ENCODE data around the gene GNPTAB. TPM values are rescaled to one million over a fixed set of nuclear protein-coding genes. Genes with fewer than 3 reads are reported as not detected.
A peak's percentile ranks its signal among the peaks of the same experiment; 100 is the strongest.

Gene GNPTAB
- total and polyA plus RNA-seq, 2 donors (not counting 1 experiment from before 2014, with no cell fraction given), result 10.4 to 79.4 TPM

DNA sequence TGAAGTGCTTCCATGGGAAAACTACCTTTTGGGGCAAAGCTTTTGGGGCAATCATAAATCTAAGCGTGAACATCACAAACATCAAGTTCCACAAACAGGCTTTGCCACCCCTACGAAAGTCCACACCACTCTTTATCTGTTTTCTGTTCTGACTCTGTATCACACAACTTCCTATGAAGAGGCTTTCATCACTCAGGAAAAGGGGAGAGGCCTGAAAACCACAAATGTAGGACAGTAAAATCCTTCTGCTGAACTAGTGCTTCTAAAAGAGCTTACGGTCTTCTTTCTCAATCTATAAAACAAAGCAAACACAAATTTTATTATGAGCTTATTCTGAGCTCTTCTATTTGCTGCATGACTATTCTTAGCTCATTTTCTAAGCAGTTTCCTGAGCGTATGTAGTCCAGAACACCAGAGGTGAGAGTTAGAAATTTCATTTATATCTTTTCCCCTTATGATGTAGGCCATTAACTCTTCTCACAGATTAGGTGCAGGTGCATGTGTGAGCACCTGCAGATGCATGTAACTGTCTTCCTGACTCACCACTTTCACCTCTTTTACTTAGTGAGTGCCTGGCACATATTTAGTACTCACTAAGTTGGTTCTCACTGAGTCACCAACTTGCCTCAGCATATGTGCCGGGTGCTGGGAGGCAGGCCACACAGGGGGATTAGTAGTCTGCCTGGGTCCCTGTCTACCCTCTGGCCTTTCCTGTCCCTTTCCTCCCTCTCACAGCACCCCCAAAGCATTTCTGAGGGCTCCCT, 58.6 kb downstream of the GNPTAB start:
- Mint-ChIP-seq H3K4me3 (no peak overlapping the region), H3K27me3 (no peaks in the 10 kb centered on the region), H3K9me3 (ENCODE audit: insufficient read depth) (no peaks in the 10 kb centered on the region), H3K4me1 (peaks cover 1% of the 10 kb centered on the region), H3K27ac (peak overlapping the region; percentile 57)
- Histone ChIP-seq H3K79me2 (ENCODE audit: control insufficient read depth, insufficient read depth, low read length) (no peaks in the 10 kb centered on the region), H3K36me3 (replicated peaks in 1 of 2; ENCODE audit: control extremely low read depth in 1 of 2, control insufficient read depth in 1 of 2, extremely low read depth in 1 of 2, insufficient read depth in 2 of 2, low read length in 1 of 2) (peaks cover 3 to 12% of the 10 kb centered on the region in 2 experiments), H3K4me3 (ENCODE audit: control extremely low read depth in 1 of 5, extremely low read depth in 1 of 5, insufficient read depth in 1 of 5, low read depth in 2 of 5, low read length in 4 of 5) (no peak overlapping the region), H3K4me1 (ENCODE audit: control insufficient read depth in 2 of 2, insufficient read depth in 2 of 2, low read length in 2 of 2) (no peaks in the 10 kb centered on the region), H4K20me1 (ENCODE audit: control insufficient read depth, insufficient read depth, low read length, poor library complexity, severe bottlenecking) (no peaks in the 10 kb centered on the region), H3K9me3 (ENCODE audit: control extremely low read depth in 1 of 3, control insufficient read depth in 2 of 3, insufficient read depth in 1 of 3, low read length in 2 of 3) (no peaks in the 10 kb centered on the region), H2AFZ (ENCODE audit: insufficient read depth, low read depth, low read length, poor library complexity, severe bottlenecking) (no peak overlapping the region), H3K27ac (ENCODE audit: low read length in 2 of 2) (no peak overlapping the region), H3K27me3 (replicated peaks in 1 of 4; ENCODE audit: control extremely low read depth in 1 of 4, control insufficient read depth in 3 of 4, insufficient read depth in 4 of 4, low read length in 3 of 4) (no peaks in the 10 kb centered on the region), H3K9ac (ENCODE audit: low read length) (no peak overlapping the region), H3K4me2 (replicated peaks; ENCODE audit: low read depth, low read length, poor library complexity, severe bottlenecking) (no peak overlapping the region)
- POLR2A ChIA-PET, result interaction anchor here (1.9 kb wide), 1 partner anchor 67 kb away, joined by 7 read pairs; no protein-coding TSS in a partner anchor
- no peak for ATAC-seq (ENCODE audit: low read depth)
- CTCF ChIA-PET, result interaction anchor here (0.7 to 5.3 kb wide), 21 partner anchors 8 to 710 kb away, joined by 3 to 138 read pairs (median 7); partner anchors contain the start of genes ARL1 and GNPTAB
- intact Hi-C loops (cut with micrococcal nuclease), result loop anchor here (2.0 to 5.0 kb wide), 3 partner anchors 145 to 357 kb away; partner anchors contain the start of genes NUP37 and PARPBP
- no peak for TF ChIP-seq EZH2 (IDR thresholded peaks at IDR 0.05; ENCODE audit: borderline replicate concordance, insufficient read depth, low read depth, low read length, poor library complexity, severe bottlenecking)
- TF ChIP-seq, protein P1, sequence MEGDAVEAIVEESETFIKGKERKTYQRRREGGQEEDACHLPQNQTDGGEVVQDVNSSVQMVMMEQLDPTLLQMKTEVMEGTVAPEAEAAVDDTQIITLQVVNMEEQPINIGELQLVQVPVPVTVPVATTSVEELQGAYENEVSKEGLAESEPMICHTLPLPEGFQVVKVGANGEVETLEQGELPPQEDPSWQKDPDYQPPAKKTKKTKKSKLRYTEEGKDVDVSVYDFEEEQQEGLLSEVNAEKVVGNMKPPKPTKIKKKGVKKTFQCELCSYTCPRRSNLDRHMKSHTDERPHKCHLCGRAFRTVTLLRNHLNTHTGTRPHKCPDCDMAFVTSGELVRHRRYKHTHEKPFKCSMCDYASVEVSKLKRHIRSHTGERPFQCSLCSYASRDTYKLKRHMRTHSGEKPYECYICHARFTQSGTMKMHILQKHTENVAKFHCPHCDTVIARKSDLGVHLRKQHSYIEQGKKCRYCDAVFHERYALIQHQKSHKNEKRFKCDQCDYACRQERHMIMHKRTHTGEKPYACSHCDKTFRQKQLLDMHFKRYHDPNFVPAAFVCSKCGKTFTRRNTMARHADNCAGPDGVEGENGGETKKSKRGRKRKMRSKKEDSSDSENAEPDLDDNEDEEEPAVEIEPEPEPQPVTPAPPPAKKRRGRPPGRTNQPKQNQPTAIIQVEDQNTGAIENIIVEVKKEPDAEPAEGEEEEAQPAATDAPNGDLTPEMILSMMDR (IDR thresholded peaks at IDR 0.05), result no peak
- DNase-seq, result no peak
- 52% methylated on average over 3 of the region's 5 CpGs for WGBS (ENCODE audit: insufficient coverage)

DNA sequence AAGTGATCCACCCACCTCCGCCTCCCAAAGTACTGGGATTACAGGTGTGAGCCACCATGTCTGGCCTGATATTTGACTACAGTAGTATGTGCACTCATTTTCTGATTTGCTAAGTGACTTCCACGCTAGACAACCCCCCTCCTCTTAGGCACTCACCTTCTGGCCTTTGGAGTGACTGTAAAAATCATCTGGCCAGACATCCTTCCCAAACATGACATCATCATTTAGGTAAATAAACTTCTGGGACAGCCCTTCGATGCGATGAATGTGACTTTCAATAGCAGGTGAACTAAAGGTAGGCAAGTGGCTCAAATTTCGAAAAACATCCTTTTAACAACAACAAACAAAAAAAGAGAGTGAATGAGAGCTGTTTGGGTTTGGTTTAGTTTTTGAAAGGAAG, 60.9 kb downstream of the GNPTAB start:
- ATAC-seq (ENCODE audit: low read depth) (no peak), DNase-seq (no peak)
- no peaks in the 10 kb centered on the region for H3K9me3 ChIP-seq (ENCODE audit: control extremely low read depth in 1 of 3, control insufficient read depth in 2 of 3, insufficient read depth in 1 of 3, low read length in 2 of 3)
- no peak overlapping the region for H3K4me2 ChIP-seq (replicated peaks; ENCODE audit: low read depth, low read length, poor library complexity, severe bottlenecking)
- H3K9ac ChIP-seq (ENCODE audit: low read length), result no peak overlapping the region
- Mint-ChIP-seq H3K9me3 (ENCODE audit: insufficient read depth) (no peaks in the 10 kb centered on the region), H3K27me3 (no peaks in the 10 kb centered on the region), H3K4me1 (peaks cover 1% of the 10 kb centered on the region), H3K4me3 (no peak overlapping the region), H3K27ac (no peak overlapping the region)
- H2AFZ ChIP-seq (ENCODE audit: insufficient read depth, low read depth, low read length, poor library complexity, severe bottlenecking), result no peak overlapping the region
- H3K27me3 ChIP-seq (replicated peaks in 1 of 4; ENCODE audit: control extremely low read depth in 1 of 4, control insufficient read depth in 3 of 4, insufficient read depth in 4 of 4, low read length in 3 of 4), result no peaks in the 10 kb centered on the region
- intact Hi-C loops (cut with micrococcal nuclease), result loop anchor here (5.0 kb wide), 2 partner anchors 147 to 352 kb away; partner anchors contain the start of genes NUP37 and PARPBP
- no peaks in the 10 kb centered on the region for H3K4me1 ChIP-seq (ENCODE audit: control insufficient read depth in 2 of 2, insufficient read depth in 2 of 2, low read length in 2 of 2)
- H3K79me2 ChIP-seq (ENCODE audit: control insufficient read depth, insufficient read depth, low read length), result no peaks in the 10 kb centered on the region
- no peak overlapping the region for H3K4me3 ChIP-seq (ENCODE audit: control extremely low read depth in 1 of 5, extremely low read depth in 1 of 5, insufficient read depth in 1 of 5, low read depth in 2 of 5, low read length in 4 of 5)
- WGBS (ENCODE audit: insufficient coverage), result 100% methylated on average over 2 of the region's 5 CpGs
- TF ChIP-seq, protein P1 (IDR thresholded peaks at IDR 0.05), result no peak
- no peak for TF ChIP-seq EZH2 (IDR thresholded peaks at IDR 0.05; ENCODE audit: borderline replicate concordance, insufficient read depth, low read depth, low read length, poor library complexity, severe bottlenecking)
- peaks cover 4 to 19% of the 10 kb centered on the region in 2 experiments for H3K36me3 ChIP-seq (replicated peaks in 1 of 2; ENCODE audit: control extremely low read depth in 1 of 2, control insufficient read depth in 1 of 2, extremely low read depth in 1 of 2, insufficient read depth in 2 of 2, low read length in 1 of 2)
- no peak overlapping the region for H3K27ac ChIP-seq (ENCODE audit: low read length in 2 of 2)
- CTCF ChIA-PET, result interaction anchor here (1.0 to 5.3 kb wide), 5 partner anchors 10 to 358 kb away, joined by 3 to 61 read pairs (median 7); partner anchors contain the start of gene GNPTAB
- POLR2A ChIA-PET, result no interaction called here
- H4K20me1 ChIP-seq (ENCODE audit: control insufficient read depth, insufficient read depth, low read length, poor library complexity, severe bottlenecking), result no peaks in the 10 kb centered on the region
